T-helper 22 cell (primary cell): ENCODE measurements around the gene KCNQ2.
"Not testable (repeated sequence)": the region's sequence is repeated elsewhere in the genome, so short reads cannot be mapped to it uniquely, and the experiment has no call there.

Source experiments
- DNase-seq: peaks from one replicate; pipeline ENCODE4 v3.0.0-alpha.2; 2020; ENCODE audit warnings: low read depth

The KCNQ2 gene

DNA sequence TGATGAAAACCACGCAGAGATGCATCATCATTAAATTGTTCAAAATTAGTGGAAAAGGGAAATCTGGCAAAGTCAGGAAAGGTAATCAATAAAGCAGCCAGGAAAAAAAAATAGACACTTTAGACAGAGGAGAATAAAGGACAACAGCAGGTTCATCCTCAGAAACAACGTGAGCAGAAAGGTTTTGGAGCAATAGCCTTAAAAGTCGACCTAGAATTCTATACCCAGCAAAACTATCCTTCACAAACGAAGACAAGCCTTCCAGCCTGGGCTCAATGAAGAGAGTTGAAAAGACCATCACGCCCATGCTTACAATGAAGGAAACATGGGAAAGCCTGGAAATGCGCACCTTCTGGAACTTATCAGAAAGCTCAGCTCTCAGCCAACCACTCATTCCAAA lies 86.6 kb downstream of the KCNQ2 start:
- DNase-seq, result no peak

DNA sequence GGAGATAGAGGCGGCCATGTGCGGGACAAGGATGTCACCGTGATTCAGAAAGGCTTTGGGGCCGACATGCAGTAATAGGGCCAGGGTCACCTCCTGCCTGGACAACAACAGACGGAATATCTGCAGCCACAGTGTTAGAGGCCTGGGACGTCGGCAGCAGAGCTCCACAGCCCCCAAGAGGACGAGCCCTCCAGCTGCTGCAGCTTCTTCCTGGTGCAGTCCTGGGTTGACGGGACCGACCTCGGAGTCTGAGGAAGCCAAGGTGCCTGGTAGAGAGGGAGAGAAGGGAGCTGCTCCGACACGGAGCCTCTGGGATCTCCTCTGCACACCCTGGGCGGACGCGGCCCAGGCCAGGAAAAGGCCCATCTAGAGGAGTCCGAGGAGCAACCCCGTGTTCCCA lies 88.1 kb downstream of the KCNQ2 start:
- no peak for DNase-seq

DNA sequence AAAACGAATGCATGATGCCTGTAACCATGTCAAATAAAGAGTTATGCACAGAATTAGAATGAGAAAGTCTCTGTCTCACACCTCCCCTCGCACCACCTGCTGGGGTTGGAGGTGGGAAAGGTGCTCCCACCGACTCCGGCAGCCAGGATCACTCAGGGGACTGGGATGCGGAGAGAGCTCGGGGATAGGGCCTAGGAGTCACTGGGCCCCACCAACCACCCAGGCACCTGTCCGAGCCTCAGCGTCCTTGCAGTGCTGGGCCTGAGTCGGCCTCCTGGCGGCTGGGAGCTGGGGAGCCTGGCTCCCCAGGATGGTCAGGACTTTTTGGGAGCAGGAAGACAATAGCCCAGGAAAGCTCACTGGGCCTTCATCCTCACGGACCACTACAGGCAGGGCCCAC lies 88.9 kb downstream of the KCNQ2 start:
- no peak for DNase-seq

DNA sequence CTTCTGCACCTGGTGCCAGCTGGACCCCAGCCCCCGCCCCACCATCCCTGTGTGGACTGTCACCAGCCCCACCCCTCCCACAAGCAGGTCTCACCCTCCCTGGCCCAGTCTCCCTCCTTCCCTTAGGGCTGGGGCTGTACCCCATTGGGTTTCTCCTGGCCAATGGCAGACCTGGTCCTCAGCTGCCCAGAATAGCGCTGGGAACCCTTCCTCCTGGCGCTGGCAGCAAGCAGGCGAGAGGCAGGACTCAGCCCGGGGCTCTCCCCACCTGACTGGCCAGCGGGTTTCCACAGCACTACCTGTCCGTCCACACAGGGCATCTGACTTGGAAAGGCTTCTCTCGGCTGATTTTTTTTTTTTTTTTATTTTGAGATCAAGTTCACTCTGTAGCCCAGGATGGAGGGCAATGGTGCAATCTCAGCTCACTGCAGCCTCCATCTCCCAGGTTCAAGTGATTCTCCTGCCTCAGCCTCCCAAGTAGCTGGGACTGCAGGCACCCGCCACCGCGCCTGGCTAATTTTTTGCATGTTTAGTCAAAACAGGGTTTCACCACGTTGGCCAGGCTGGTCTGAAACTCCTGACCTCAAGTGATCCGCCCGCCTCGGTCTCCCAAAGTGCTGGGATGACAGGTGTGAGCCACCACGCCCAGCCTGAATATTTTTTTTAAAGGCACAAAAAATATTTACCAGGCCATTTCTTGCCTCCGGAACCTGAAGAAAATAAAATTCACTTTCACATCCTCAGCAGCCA lies 89.7 kb downstream of the KCNQ2 start:
- DNase-seq, result no peak

DNA sequence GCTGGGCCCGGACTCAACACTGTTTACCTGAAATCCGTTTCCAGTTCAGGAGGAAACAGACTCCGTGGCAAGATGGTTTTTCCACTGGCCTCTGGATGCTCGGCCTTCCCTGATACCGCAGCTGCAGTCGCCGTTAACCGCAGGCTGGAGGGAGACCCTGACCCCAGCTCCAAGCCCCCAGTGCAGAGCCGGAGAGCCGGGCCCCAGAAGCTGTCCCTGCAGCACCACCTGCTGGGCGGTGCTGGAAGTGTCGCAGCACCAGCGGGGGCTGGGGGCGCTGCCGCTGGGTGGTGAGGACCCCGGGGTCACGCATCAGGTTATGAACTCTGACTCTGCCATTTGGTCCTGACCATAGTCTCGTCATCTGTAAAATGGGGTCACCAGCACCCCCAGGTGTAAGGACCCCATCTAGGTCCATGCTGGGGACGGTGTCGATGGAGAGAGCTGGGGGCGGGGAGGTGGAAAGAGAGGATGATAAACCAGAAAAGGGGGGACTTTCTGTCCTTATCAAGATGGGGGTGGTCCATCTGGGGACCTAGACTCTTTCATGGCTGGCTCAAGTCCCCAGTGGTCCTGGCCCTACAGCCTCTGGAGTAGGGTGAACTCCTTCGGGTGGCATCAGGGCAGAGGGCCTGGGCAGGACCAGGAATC lies 90.5 kb downstream of the KCNQ2 start:
- no peak for DNase-seq

DNA sequence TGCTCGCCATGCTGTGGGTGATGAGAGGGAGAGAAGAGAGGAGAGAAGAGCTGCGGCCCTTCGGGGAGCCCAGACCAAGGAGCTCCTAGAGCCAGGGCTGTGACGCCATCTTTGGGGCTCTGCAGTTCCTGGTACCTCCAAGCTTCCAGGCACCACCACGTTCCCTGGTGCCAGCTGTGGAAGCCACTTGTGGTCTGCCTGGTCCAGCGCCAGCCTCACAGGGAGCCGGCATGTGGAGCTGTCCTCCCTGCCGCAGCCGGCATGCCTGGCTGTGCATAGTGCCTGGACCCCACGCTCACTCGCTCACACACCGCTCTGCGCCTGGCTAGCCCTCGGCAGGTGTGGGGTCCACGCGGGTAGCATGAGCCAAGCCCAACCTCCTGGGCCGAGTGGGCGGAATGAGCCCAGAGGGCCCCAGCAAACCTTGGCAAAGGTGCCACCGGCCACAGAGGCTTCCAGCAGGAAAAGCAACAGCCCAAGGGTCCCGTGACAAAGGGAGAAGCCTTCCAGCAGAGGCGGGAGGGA lies 92.0 kb downstream of the KCNQ2 start:
- DNase-seq, result no peak

DNA sequence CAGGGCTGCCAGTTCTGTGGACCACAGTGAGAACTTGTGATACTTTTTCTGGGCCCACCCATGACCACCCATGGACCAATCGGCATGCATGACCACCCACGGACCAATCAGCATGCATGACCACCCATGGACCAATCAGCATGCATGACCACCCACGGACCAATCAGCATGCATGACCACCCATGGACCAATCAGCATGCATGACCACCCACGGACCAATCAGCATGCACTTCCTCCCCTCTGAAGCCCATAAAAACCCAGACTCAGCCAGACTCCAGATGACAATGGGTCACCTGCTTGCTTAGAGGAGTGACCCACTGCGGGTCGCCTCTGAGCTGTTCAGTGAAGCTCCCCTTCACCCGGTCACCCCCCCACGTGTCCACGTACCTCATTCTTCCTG lies 92.6 kb downstream of the KCNQ2 start:
- DNase-seq, result not testable (repeated sequence)

DNA sequence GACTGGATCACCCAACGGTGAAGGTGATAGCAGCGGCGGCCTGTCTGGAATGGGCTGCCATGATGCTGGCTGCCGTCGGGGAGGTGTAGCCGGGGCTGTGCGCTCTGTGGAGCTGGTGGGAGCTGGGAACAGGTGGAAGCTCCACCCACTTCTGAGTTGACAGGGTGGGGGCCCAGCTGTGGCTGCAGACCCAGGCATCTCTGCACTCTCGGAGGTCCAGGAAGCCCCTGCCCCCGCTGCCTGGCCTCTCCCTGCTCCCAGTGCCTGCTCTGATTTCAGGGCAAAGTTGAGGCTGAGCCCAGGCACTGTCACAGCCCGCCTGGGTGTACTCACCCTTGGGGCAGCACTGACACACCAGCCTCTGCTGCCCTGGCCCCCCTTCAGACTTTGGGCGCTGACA lies 93.2 kb downstream of the KCNQ2 start:
- no peak for DNase-seq

DNA sequence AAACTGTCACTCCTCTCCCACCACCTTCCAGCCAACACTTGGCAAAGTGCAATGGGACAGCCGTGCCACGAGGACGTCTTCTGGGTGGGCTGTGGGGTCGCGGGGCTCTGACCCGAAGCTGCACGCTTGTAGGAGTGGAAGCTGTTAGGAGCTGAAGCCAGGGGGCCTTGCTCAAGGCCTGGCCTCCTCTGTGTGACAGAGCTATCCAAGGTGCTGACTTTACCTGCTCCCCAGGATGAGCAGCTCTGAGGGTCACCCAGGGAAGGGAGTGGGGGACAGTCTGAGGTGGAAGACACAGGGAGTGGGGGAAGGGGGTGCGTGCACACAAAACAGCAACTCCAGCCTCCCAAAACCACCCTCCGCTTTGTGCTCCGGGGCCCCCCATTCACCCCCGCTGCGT lies 93.8 kb downstream of the KCNQ2 start:
- no peak for DNase-seq

DNA sequence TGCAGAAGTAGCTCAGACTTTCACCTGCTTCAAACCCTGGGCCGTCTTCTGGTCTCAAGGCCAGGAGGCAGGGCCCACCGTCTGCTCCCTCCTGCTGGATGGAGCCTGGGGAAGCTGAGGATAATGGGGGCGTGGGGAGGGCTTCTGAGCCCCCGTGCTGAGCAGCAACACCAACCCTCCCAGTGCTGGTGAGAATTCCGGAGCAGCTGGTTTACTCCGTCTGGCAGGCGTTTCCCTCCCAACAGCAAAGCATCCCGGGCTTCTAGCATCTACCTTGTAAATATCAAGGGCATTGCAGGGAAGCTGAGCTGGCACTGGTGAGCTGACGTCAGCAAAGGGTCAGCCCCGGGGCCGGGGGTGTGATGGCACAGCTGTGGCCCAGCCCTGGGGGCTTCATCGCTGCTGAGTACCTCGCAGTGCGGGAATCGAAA lies 94.5 kb downstream of the KCNQ2 start:
- no peak for DNase-seq

DNA sequence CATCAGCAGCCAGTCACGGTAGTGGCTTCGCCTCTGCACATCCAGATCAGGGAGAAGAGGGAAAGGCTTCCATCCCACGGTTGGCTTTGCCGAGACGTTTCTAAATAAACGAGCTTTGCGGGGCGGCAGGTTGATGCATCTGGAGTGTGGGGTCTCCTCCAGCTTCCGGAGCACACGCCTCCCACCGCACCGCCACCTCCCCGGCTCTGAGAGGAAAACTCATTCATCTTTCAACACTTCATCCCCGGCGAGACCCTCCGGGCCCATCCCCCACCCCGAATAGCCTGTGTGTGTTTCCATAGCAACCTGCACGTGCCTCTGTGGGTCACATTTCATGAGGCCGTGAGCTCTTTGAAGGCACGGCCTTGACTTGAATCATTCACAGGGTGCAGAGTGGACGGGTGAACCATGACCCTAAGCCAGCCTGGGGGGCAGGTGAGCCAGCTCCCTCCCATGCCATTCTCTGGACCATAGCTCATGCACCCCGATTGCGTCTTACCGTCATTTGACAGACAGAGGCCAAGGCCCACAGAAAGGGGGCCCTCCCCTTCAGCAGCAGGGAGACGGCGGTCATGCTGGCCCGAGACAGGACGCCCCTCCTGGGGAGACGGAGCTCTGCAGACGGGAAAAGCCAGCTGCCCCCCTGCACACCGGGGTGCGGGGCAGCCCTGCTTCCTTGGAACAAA lies 95.1 kb downstream of the KCNQ2 start:
- DNase-seq, result no peak

DNA sequence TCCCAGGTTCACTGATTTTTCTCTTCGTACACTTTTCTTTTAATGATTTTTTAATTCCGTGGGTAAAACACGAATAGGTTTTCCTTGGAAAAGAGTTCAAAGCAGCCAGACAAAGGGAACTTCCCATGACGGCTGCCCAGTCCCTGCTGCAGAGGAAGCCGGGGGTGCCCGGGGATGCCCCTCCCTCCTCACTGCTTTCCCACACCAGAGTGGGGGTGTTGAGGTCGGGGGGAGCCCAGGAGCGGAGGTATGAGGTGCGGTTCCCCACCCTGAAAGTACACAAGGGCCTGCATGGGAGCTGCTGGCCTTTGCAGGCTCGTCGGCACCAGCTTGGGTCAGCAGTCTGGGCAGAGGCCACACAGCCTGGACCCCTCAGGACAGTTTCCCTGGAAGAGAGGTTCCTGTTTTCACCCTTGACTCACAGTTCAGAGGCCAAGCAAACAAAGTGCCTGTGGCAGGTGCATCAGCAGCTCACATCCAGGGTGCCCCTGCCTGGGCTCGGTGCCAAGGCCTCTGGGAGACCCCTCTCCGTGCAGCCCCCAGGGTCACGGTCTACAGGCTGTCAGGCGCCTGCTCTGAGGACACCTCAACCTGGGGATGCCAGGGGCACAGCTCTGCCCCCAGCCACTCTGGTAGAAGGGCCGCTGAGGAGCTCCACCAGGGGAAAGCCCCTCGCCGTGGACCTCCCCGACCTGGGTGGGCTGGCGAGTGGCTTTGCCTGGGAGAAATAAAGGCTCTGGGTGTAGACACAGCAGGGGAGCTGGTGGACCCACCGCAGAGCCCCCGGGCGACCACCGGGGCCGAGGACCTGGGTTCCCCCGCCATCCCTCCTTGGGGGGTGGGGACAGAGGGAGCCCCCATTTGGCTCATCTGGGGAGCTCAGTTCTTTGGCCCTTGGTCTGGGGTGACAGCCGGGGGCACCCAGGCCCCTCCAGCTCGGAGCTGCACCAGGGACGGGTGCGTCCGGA lies 95.9 kb downstream of the KCNQ2 start:
- no peak for DNase-seq

DNA sequence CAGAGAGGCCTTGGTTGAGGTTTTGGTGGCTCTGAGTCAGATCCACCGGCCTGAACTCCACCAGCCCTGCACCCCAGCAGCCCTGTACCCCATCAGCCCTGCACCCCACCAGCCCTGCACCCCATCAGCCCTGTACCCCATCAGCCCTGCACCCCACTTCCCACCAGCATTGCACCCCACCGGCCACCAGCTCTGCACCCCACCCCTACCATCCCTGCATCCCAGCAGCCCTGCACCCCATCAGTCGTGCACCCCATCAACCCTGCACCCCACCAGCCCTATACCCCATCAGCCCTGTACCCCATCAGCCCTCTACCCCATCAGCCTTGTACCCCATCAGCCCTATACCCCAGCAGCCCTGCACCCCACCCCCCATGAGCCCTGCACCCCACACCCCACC lies 97.0 kb downstream of the KCNQ2 start:
- DNase-seq, result no peak

DNA sequence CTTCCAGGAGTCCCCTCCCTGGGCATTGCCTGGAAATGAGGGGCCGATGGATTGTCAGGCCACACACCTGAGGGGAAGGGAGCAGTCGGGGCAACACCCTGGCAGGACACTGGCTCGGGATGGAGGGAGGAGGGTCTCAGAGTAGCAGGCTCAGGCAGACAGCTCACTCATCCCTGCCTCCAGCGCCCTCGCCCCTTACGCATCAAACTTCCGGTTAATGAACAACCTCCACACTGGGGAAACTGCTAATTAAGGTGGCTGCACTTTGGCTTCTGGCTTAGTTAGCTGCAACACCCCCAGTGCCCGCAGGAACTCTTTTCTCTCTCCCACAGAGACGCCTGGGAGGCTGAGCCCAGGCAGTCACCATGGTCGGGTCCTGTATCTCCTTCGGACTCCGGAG lies 98.0 kb downstream of the KCNQ2 start:
- no peak for DNase-seq

DNA sequence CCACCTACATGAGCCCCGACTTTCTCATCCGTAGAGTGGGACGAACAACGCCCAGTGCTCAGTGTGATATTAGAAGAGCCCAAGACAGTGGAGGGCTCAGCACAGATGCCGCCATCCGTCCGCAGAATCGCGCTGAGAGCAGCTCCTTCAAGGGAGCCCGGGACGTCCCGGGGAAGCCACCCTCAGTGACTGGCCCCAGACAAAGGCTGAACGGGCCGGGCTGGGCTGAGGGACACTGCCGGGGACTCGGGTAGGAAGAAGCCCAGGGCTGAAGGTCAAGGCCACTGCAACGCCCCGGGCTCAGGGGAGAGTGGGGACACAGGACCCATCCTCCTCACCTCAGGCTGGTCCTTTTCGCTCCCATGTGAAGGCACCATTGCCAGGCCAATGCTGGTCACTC lies 98.5 kb downstream of the KCNQ2 start:
- DNase-seq, result no peak

DNA sequence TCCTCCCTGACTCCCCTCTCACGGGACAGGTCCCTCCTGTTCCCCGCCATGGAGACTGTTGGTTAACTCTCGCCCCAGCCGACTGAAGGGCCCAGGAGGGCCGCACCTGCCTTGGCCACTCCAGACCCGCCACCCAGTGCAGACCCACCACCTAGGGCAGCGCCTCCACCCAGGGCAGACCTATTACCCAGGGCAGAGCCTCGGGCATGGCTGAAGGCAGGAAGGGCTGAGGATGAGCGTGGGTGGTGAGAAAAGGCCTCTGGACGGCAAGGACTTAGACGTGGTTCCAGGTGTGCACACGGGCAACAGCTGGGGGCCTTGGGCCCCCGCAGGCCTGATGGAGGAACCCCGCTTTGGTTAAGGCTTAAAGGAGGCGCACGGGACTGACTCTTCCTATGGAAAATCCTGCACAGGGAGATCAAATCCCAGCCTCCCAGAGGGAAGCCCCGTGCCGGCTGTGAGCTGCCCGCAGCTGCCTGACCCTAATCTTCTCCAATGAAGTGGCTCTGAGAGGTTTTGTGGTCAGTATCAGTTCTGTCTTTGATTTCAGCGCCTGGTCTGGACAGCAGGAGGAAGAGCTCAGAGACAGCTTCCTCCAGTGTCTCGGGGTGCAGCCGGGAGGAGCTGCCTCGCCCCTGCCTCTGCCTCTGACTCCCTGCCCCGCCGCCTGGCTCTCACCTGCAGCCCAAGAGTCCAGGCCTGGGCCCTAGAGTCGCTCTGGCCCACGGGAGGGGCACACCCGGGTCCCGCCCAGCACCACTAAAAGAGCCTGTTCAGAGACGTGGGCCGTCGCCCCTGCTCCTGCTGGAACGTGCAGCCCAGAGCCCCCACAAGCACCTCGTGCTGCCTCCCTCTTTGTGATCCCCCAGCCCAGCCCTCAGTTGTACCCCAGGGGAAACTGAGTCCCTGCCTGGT lies 99.2 kb downstream of the KCNQ2 start:
- no peak for DNase-seq

DNA sequence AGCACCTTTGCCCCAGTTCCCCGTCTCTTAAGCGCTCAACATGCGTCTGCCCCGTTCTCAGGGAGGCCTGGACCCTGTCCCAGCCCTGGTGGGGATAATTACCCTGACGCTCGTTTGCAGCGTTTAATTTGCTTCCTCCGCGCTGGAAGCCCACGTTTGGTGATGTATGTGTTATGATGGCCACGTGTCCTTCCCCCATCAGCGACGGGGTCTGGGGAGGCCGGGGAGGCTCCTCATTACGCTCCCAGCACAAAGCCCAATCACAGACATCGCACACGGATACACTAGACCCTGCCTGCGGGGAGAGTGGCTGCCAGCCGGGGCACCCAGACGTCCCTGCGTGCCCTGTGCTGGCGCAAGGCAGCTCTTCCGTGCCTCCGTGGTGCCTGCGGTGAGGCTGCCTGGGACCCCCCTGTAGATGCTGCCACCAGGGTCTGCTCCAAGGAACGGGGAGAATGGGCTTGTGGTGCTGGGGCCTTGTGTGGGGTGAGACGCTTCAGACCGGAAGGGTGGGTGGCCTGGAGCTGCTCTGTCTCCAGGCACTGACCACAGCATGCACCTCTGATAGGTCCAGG lies 101.1 kb downstream of the KCNQ2 start:
- DNase-seq, result no peak

DNA sequence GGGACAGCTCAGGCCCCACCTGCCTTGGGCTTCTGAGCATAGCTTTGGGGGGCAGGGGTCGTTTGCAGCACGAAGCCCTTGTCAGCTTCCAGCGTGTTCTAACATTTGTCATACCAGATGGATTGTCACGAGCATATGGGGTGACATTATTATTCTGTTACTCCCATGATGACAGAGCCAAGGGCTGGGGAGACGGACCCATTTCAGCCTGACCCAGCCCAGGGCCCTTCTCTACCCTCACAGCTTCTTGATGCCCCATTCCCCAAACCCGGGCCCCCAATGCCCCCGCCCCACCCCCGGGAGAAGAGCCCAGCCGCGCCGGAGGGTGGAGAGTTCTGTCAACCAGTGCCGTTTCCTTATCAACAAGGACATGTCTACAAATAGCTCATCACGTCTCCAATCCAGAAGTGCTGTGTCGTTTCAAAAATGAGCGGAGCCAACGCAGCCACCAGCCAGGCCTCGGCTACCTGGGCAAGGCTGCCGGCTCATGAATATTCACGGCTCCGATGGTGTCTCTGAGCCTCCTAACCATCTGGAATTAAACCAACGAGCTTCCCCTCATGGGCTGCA lies 101.8 kb downstream of the KCNQ2 start:
- DNase-seq, result no peak

DNA sequence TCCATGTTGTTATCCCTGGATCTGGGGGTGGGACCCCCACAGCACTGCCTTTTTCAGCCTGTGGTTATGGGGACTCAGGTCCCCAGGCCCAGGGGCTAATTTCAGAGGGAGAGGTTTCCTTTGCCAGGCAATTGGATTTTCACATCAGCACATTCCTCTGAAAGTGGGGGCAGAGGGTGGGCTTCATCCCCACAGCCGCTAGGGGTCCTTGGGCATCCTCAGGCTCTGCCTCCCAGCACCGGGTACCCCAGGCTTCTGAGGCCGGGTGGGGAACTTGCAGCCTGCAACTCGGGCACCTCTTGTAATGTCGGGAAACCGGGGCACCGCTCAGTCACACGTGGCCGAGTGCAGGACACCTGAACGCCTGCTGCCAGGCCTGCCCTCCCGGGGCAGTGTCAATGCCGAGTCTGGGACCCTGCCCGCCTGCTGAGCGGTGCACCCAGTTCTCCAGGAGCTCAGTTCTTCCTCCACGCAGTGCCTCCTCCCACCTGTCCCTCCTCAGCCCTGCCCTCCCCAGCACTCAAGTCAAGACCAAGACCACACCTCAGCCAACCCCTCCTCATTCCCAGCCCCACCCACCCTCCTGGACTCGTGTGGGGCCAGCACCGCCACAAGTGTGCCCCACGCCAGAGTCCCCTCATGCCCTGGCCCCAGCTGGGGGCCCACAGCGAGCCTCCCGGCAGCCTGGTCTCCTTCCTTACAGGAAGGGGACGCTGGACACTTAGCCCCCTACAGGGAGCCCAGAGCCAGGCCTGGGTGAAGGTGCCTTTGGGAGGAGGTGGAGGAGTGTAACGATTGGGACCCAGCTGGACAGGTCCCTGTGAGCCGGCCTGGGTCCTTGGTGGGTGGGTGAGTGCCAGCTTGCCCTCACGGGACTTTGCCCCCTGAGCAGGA lies 102.5 kb downstream of the KCNQ2 start:
- no peak for DNase-seq
